Measurements from ENCODE around the gene RAF1. TPM values are rescaled to one million over a fixed set of nuclear protein-coding genes. Genes with fewer than 3 reads are reported as not detected.

The RAF1 gene
- total and polyA plus RNA-seq, 2 of the 13 experiments (the other 11 are each of a cell fraction or from before 2014, with no cell fraction given), result 72.2 to 91.4 TPM

GRCh38 chr3:12556690-12557472, 107.0 kb downstream of the RAF1 start, which contains the start of gene MKRN2 (continued):
- TF ChIP-seq, protein P1, sequence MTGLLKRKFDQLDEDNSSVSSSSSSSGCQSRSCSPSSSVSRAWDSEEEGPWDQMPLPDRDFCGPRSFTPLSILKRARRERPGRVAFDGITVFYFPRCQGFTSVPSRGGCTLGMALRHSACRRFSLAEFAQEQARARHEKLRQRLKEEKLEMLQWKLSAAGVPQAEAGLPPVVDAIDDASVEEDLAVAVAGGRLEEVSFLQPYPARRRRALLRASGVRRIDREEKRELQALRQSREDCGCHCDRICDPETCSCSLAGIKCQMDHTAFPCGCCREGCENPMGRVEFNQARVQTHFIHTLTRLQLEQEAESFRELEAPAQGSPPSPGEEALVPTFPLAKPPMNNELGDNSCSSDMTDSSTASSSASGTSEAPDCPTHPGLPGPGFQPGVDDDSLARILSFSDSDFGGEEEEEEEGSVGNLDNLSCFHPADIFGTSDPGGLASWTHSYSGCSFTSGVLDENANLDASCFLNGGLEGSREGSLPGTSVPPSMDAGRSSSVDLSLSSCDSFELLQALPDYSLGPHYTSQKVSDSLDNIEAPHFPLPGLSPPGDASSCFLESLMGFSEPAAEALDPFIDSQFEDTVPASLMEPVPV (CRISPR knock-in tag; IDR thresholded peaks at IDR 0.05), result peak; percentile 80; the same call in 1 of the 2 replicates
- peak; percentile 33; the same call in 1 of the 2 replicates for TF ChIP-seq NCOA1 (CRISPR knock-in tag; IDR thresholded peaks at IDR 0.05)
- no peak for TF ChIP-seq ZNF512B (CRISPR knock-in tag; IDR thresholded peaks at IDR 0.05; ENCODE audit: borderline replicate concordance)
- peak; percentile 92 for TF ChIP-seq KMT2B (CRISPR knock-in tag; IDR thresholded peaks at IDR 0.05)
- TF ChIP-seq, protein P2, sequence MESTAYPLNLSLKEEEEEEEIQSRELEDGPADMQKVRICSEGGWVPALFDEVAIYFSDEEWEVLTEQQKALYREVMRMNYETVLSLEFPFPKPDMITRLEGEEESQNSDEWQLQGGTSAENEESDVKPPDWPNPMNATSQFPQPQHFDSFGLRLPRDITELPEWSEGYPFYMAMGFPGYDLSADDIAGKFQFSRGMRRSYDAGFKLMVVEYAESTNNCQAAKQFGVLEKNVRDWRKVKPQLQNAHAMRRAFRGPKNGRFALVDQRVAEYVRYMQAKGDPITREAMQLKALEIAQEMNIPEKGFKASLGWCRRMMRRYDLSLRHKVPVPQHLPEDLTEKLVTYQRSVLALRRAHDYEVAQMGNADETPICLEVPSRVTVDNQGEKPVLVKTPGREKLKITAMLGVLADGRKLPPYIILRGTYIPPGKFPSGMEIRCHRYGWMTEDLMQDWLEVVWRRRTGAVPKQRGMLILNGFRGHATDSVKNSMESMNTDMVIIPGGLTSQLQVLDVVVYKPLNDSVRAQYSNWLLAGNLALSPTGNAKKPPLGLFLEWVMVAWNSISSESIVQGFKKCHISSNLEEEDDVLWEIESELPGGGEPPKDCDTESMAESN (CRISPR knock-in tag; conservative IDR thresholded peaks at IDR 0.05), result peak; percentile 93
- TF ChIP-seq ZNF12 (CRISPR knock-in tag; IDR thresholded peaks at IDR 0.05), result no peak
- TF ChIP-seq, protein P3, sequence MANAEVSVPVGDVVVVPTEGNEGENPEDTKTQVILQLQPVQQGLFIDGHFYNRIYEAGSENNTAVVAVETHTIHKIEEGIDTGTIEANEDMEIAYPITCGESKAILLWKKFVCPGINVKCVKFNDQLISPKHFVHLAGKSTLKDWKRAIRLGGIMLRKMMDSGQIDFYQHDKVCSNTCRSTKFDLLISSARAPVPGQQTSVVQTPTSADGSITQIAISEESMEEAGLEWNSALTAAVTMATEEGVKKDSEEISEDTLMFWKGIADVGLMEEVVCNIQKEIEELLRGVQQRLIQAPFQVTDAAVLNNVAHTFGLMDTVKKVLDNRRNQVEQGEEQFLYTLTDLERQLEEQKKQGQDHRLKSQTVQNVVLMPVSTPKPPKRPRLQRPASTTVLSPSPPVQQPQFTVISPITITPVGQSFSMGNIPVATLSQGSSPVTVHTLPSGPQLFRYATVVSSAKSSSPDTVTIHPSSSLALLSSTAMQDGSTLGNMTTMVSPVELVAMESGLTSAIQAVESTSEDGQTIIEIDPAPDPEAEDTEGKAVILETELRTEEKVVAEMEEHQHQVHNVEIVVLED (CRISPR knock-in tag; IDR thresholded peaks at IDR 0.05; ENCODE audit: borderline replicate concordance), result peak; percentile 98
- TF ChIP-seq RCOR2 (CRISPR knock-in tag; IDR thresholded peaks at IDR 0.05), result no peak
- no peak for TF ChIP-seq TERF1 (CRISPR knock-in tag; IDR thresholded peaks at IDR 0.05)
- TF ChIP-seq ZMYM3 (CRISPR knock-in tag; IDR thresholded peaks at IDR 0.05), result no peak
- TF ChIP-seq MYNN (CRISPR knock-in tag; IDR thresholded peaks at IDR 0.05; ENCODE audit: low read depth), result peak; percentile 68; the same call in 1 of the 2 replicates
- no peak; the same call in 1 of the 2 replicates for TF ChIP-seq NR2F2 (IDR thresholded peaks at IDR 0.05; ENCODE audit: borderline replicate concordance, low read depth)
- TF ChIP-seq NR2F6 (IDR thresholded peaks at IDR 0.05), result no peak
- peak; percentile 17; the same call in 1 of the 2 replicates for TF ChIP-seq NR2F6 (CRISPR knock-in tag; IDR thresholded peaks at IDR 0.05)
- TF ChIP-seq, protein P4, sequence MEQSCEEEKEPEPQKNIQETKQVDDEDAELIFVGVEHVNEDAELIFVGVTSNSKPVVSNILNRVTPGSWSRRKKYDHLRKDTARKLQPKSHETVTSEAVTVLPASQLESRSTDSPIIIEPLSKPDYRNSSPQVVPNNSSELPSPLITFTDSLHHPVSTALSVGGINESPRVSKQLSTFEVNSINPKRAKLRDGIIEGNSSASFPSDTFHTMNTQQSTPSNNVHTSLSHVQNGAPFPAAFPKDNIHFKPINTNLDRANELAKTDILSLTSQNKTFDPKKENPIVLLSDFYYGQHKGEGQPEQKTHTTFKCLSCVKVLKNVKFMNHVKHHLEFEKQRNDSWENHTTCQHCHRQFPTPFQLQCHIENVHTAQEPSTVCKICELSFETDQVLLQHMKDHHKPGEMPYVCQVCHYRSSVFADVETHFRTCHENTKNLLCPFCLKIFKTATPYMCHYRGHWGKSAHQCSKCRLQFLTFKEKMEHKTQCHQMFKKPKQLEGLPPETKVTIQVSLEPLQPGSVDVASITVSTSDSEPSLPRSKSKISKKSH (CRISPR knock-in tag; IDR thresholded peaks at IDR 0.05; ENCODE audit: borderline replicate concordance), result peak; percentile 64; the same call in 1 of the 2 replicates
- peak; percentile 26; the same call in 1 of the 2 replicates for TF ChIP-seq FOXJ3 (CRISPR knock-in tag; IDR thresholded peaks at IDR 0.05; ENCODE audit: borderline replicate concordance)
